Thyroid gland (tissue), 4 donors: ENCODE measurements around the gene KRT8. TPM values are rescaled to one million over a fixed set of nuclear protein-coding genes. Genes with fewer than 3 reads are reported as not detected.

Experiments
- DNase-seq, 2 donors: peaks; one replicate each; pipeline ENCODE4 v3.0.0-alpha.2; 2019
- H3K27ac ChIP-seq, 3 donors: fragments of 200-600 bp; sonication (generic); 1 replicate in 2 of 3; 2 replicates in 1 of 3; pipeline ENCODE4 v1.5.1; 2016 to 2019; ENCODE audit warnings: mild to moderate bottlenecking in 1 of 3, moderate library complexity in 1 of 3
- H3K27me3 ChIP-seq: fragments of 200-600 bp; sonication (generic); one replicate; pipeline ENCODE4 v1.5.1; 2019
- H3K36me3 ChIP-seq, 2 donors: fragments of 200-600 bp; sonication (generic); one replicate each; pipeline ENCODE4 v1.5.1; 2016 to 2019
- H3K4me1 ChIP-seq, 2 donors: fragments of 200-600 bp; sonication (generic); one replicate each; pipeline ENCODE4 v1.5.1; 2017 to 2019
- H3K4me3 ChIP-seq, 3 donors: fragments of 200-600 bp; sonication (generic); replicated peaks in 1 of 3; 1 replicate in 2 of 3; 2 replicates in 1 of 3; pipeline ENCODE4 v1.5.1; 2016; ENCODE audit warnings: mild to moderate bottlenecking in 1 of 3
- H3K9me3 ChIP-seq: fragments of 200-600 bp; sonication (generic); one replicate; pipeline ENCODE4 v1.5.1; 2017
- POLR2A ChIP-seq, 2 donors: fragments of 450-650 bp; IDR thresholded peaks; one replicate each; pipeline ENCODE4 v1.6.1; 2017; ENCODE audit warnings: antibody characterized with exemption in 2 of 2, mild to moderate bottlenecking in 2 of 2, moderate library complexity in 1 of 2
- WGBS, 2 donors: methylation state at CpG; one replicate each; pipeline ENCODE4 v1.1.5; 2017; 5-methylcytosine and 5-hydroxymethylcytosine counted together
- intact Hi-C: fragments of 100-400 bp; cut with DNase I; formaldehyde crosslinking; loops from one replicate; pipeline ENCODE4 v1.15.1; 2023
- total RNA-seq, 4 donors: library from RNA; depleted of rRNA; stranded (reverse); fragments of >200 nt; gene quantifications; one replicate each; pipeline ENCODE4 v1.2.3, GENCODE V29; 2016
- TF ChIP-seq, protein P1 (sequence below), 6 experiments: fragments of 200-600 bp in 3 of 6; fragments of 450-650 bp in 3 of 6; sonication (generic) in 3 of 6; IDR thresholded peaks; one replicate each; pipeline ENCODE4 v1.5.1; 2016 to 2019; ENCODE audit warnings: antibody characterized with exemption in 6 of 6, mild to moderate bottlenecking in 2 of 6, inconsistent platforms in 1 of 6, moderate library complexity in 1 of 6

Gene KRT8
- total RNA-seq, 4 donors from 2014 or later = 364 to 1,037 (median 698) TPM

DNA sequence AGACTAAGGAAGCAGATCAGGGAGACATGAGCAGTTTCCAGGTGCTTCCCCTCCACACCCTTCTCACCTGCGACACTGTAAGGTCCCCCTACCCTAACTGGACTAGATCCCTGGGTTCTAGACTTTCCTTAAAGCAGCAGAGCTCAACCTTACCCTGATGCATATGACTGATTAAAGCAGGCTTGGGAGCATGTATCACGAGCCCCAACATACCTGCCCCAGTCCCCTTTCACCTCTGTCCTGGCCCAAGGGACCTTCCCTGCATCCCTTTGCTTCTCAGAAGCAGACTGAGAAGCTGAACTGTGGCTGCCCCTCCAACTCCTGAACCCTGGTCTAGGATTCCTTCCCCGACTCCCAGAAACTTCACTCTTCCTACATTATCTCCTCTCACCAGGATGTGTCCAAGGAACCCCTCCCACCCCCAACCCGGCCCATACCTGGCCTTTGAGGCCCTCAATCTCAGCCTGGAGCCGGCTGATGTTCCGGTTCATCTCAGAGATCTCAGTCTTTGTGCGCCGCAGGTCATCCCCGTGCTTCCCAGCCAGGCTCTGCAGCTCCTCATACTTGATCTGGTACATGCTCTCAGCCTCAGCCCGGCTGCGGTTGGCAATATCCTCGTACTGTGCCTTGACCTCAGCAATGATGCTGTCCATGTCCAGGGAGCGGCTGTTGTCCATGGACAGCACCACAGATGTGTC, 5.4 kb downstream of the KRT8 start:
- H3K4me1 ChIP-seq = peaks cover 40 to 41% of the 10 kb centered on the region in 2 donors
- no peak for TF ChIP-seq POLR2A (IDR thresholded peaks at IDR 0.05)
- TF ChIP-seq, protein P1, sequence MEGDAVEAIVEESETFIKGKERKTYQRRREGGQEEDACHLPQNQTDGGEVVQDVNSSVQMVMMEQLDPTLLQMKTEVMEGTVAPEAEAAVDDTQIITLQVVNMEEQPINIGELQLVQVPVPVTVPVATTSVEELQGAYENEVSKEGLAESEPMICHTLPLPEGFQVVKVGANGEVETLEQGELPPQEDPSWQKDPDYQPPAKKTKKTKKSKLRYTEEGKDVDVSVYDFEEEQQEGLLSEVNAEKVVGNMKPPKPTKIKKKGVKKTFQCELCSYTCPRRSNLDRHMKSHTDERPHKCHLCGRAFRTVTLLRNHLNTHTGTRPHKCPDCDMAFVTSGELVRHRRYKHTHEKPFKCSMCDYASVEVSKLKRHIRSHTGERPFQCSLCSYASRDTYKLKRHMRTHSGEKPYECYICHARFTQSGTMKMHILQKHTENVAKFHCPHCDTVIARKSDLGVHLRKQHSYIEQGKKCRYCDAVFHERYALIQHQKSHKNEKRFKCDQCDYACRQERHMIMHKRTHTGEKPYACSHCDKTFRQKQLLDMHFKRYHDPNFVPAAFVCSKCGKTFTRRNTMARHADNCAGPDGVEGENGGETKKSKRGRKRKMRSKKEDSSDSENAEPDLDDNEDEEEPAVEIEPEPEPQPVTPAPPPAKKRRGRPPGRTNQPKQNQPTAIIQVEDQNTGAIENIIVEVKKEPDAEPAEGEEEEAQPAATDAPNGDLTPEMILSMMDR (IDR thresholded peaks at IDR 0.05) = no peak
- no peak for DNase-seq
- no peaks in the 10 kb centered on the region for H3K9me3 ChIP-seq
- H3K36me3 ChIP-seq = peaks cover 36 to 40% of the 10 kb centered on the region in 2 donors
- peak overlapping the region in 1 of 3 donors; percentile 94 for H3K27ac ChIP-seq
- WGBS, 2 donors = 92 to 94% methylated on average over 13 of the region's 13 CpGs
- H3K27me3 ChIP-seq = no peaks in the 10 kb centered on the region
- intact Hi-C loops = no loop called here
- no peak overlapping the region for H3K4me3 ChIP-seq

DNA sequence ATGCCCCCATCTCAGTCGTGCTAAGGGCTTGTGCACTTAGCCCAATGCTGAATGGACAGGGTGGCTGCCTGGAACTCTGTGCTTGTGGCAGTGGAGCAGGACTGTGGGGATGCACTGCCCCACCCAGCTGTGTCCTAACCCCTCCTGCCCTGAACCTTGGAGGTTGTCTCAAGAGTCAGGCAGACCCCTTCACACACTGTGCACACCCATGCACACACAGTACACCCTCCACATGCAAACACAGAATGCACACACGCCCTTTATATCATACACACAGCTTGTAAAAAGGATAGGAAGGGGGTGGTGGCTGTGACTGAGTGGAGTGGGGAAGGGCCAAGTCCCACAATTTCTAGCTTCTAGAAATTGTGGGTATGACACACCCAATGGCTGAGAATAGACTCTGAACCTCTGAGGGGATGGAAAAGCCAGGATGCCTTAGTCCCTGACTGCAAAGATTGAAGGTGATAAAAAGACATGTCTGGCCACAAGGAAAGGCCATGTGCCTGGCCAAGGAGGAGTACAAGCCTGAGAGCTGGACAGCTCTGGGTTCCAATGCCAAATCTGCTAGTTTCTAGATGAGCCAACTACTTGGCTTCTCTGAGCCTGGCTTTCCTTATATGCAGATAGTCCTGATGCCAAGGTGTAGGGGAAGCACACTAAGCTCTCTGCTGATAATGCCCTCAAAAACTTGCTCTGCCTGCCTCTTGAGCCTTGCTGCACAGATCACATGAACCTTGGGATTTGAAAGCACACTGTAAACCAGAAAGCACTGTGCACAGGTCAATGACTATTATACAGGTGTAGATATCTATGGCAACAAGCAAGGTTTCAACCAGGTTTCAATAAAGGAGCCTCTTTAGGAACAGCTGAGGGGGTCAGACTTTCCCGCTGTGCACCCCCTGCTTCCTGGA, 8.4 kb downstream of the KRT8 start:
- Histone ChIP-seq H3K36me3 (peaks cover 36 to 40% of the 10 kb centered on the region in 2 donors), H3K4me3 (no peak overlapping the region), H3K27ac (peak overlapping the region; percentile 71 to 89 (median 84)), H3K27me3 (no peaks in the 10 kb centered on the region), H3K4me1 (peaks cover 24 to 28% of the 10 kb centered on the region in 2 donors), H3K9me3 (no peaks in the 10 kb centered on the region)
- intact Hi-C loops = no loop called here
- TF ChIP-seq, protein P1 (IDR thresholded peaks at IDR 0.05) = no peak
- peak in 1 of 2 donors; percentile 19 for TF ChIP-seq POLR2A (IDR thresholded peaks at IDR 0.05)
- WGBS, 2 donors = 46 to 48% methylated on average over 3 of the region's 3 CpGs
- no peak for DNase-seq

DNA sequence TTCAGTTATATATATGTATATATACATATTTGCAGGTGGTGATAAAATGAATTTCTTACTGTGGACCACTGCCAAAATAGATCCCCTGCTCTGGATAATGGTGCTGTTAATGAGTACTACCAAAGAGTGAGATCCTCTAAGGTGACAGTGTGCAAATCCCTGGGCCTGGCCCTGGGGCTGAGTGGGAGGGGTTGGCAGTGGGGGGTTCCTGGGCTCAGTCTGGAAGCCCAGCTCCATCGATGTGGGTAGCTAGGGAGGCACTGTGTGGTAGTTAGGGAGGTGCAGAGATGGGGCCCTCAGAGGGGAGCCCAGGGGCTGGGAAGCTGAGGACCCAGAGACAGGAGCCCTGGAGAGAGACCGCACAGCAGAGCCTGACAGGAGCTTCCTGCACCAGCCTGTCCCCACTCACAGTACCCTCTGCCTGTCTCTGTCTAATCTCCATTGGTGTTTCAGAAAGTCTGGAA, 9.1 kb downstream of the KRT8 start:
- WGBS, 2 donors = 50 to 58% methylated on average over 2 of the region's 2 CpGs
- Histone ChIP-seq H3K36me3 (peaks cover 31 to 38% of the 10 kb centered on the region in 2 donors), H3K4me1 (peaks cover 23 to 28% of the 10 kb centered on the region in 2 donors), H3K27ac (peak overlapping the region; percentile 71 to 89 (median 84)), H3K27me3 (no peaks in the 10 kb centered on the region), H3K4me3 (no peak overlapping the region), H3K9me3 (no peaks in the 10 kb centered on the region)
- no peak for DNase-seq
- intact Hi-C loops = no loop called here
- no peak for TF ChIP-seq POLR2A (IDR thresholded peaks at IDR 0.05)
- TF ChIP-seq, protein P1 (IDR thresholded peaks at IDR 0.05) = no peak

DNA sequence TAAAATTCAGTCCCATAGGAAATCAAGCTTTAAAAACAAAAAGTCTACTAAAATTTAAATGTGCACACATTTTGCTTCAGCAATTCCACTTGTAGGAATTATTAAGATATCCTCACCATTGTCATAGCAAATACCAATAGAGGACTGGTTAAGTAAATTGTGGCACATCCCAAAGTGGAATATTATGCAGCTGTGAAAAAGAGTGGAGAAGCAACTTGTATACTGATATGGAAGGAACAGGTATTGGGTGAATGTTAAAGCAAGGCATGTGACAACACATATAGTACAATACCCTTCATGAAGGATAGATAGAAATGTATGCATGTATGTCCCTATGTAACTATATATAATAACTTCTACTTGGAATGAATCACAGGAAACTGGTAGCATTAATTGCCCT, 11.9 kb downstream of the KRT8 start:
- Histone ChIP-seq H3K4me1 (peaks cover 23 to 28% of the 10 kb centered on the region in 2 donors), H3K27me3 (no peaks in the 10 kb centered on the region), H3K36me3 (peaks cover 7 to 12% of the 10 kb centered on the region in 2 donors), H3K4me3 (no peak overlapping the region), H3K9me3 (no peaks in the 10 kb centered on the region), H3K27ac (no peak overlapping the region)
- TF ChIP-seq, protein P1 (IDR thresholded peaks at IDR 0.05) = no peak
- TF ChIP-seq POLR2A (IDR thresholded peaks at IDR 0.05) = no peak
- DNase-seq = no peak
- intact Hi-C loops = no loop called here
